CD4-positive, alpha-beta T cell treated with Interferon alpha-2 for 1 hour (primary cell): ENCODE measurements around the gene LRG1.
"Not testable (repeated sequence)": the region's sequence is repeated elsewhere in the genome, so short reads cannot be mapped to it uniquely, and the experiment has no call there.

Source experiments
- DNase-seq, 2 donors: peaks; one replicate each; pipeline ENCODE4 v3.0.0-alpha.2; 2020 to 2022

LRG1 gene

GRCh38 chr19:4550018-4550417 lies 10.2 kb upstream of the LRG1 start:
- no peak for DNase-seq

GRCh38 chr19:4548238-4548584 lies 8.4 kb upstream of the LRG1 start:
- DNase-seq, result no peak

- DNase-seq, result peak in 1 of 2 donors; percentile 27
These were observed 7.7 kb upstream of the LRG1 start for GRCh38 chr19:4547303-4548237.

- DNase-seq, result no peak
These were observed 4.2 kb upstream of the LRG1 start for GRCh38 chr19:4543842-4544647.

GRCh38 chr19:4542896-4543841 lies 3.3 kb upstream of the LRG1 start:
- DNase-seq, result no peak

GRCh38 chr19:4541806-4542145 lies 1.9 kb upstream of the LRG1 start:
- not testable (repeated sequence) for DNase-seq

- peak in 1 of 2 donors; percentile 37 for DNase-seq
These were observed 1.4 kb upstream of the LRG1 start for GRCh38 chr19:4541114-4541805.

GRCh38 chr19:4539169-4539692 lies 605 bp downstream of the LRG1 start:
- no peak for DNase-seq

GRCh38 chr19:4538601-4538954 lies 1.3 kb downstream of the LRG1 start:
- no peak for DNase-seq

- no peak for DNase-seq
These were observed 1.8 kb downstream of the LRG1 start for GRCh38 chr19:4537953-4538600.

GRCh38 chr19:4536798-4537197 lies 3.0 kb downstream of the LRG1 start:
- DNase-seq, result no peak

- peak; percentile 53 to 61 for DNase-seq
These were observed 4.8 kb downstream of the LRG1 start, which contains the start of gene PLIN5 for GRCh38 chr19:4534836-4535658. Gene PLIN5 (minus strand): TSS chr19:4535224. CDS start chr19:4534074, 1,150 bp downstream.

- DNase-seq, result no peak
These were observed 5.9 kb downstream of the LRG1 start for GRCh38 chr19:4533835-4534424.

- DNase-seq, result no peak
These were observed 6.5 kb downstream of the LRG1 start for GRCh38 chr19:4533334-4533733.

GRCh38 chr19:4531562-4532165 lies 8.2 kb downstream of the LRG1 start:
- no peak for DNase-seq

- DNase-seq, result no peak
These were observed 9.8 kb downstream of the LRG1 start for GRCh38 chr19:4529924-4530522.

GRCh38 chr19:4528843-4529242 lies 11.0 kb downstream of the LRG1 start:
- no peak for DNase-seq

GRCh38 chr19:4527377-4527776 lies 12.5 kb downstream of the LRG1 start:
- DNase-seq, result not testable (repeated sequence)

GRCh38 chr19:4525563-4526002 lies 14.3 kb downstream of the LRG1 start:
- DNase-seq, result no peak
